CD4-positive, CD25-positive, alpha-beta regulatory T cell (primary cell): Measurements from ENCODE around the gene COL4A3. TPM values are rescaled to one million over a fixed set of nuclear protein-coding genes. Genes with fewer than 3 reads are reported as not detected.

Experiments used
- ATAC-seq, 2 donors: fragments of 150-1000 bp; cut with Tn5 transposase; one replicate each; pipeline ENCODE4 v1.10.0; 2021; ENCODE audit warnings: low read depth in 2 of 2, moderate number of reproducible peaks in 2 of 2, moderate library complexity in 1 of 2
- DNase-seq, 3 donors: peaks; one replicate each; pipeline versions ENCODE4 v3.0.0 to v3.0.0-alpha.2; 2012 to 2022; ENCODE audit warnings: mixed read lengths in 1 of 3
- H3K27ac ChIP-seq: one replicate; pipeline ENCODE4 v1.7.0; 2013; ENCODE audit warnings: mild to moderate bottlenecking, low read length; ENCODE audit not compliant: insufficient read depth, poor library complexity, severe bottlenecking
- H3K27me3 ChIP-seq: one replicate; pipeline ENCODE4 v1.7.0; 2013; ENCODE audit warnings: low read length; ENCODE audit not compliant: control insufficient read depth, insufficient read depth
- H3K36me3 ChIP-seq: one replicate; pipeline ENCODE4 v1.7.0; 2013; ENCODE audit warnings: mild to moderate bottlenecking, low read length, moderate library complexity; ENCODE audit not compliant: control insufficient read depth, insufficient read depth
- H3K4me1 ChIP-seq: 2 replicates; pipeline ENCODE4 v1.7.0; 2013; ENCODE audit warnings: mild to moderate bottlenecking, low read length; ENCODE audit not compliant: insufficient read depth, control insufficient read depth, poor library complexity, severe bottlenecking
- H3K4me3 ChIP-seq: one replicate; pipeline ENCODE4 v1.7.0; 2013; ENCODE audit warnings: low read depth, mild to moderate bottlenecking, low read length, moderate library complexity
- H3K9me3 ChIP-seq, 2 experiments: 1 replicate in 1 of 2; 2 replicates in 1 of 2; pipeline ENCODE4 v1.7.0; 2013; ENCODE audit warnings: low read length in 2 of 2, mild to moderate bottlenecking in 1 of 2, moderate library complexity in 1 of 2; ENCODE audit not compliant: control insufficient read depth in 2 of 2
- H3K27ac Mint-ChIP-seq, 3 donors: one replicate each; pipeline ENCODE4 v1.8.0; 2020 to 2022; ENCODE audit warnings: mild to moderate bottlenecking in 3 of 3, mixed read lengths in 3 of 3, moderate library complexity in 2 of 3
- H3K27me3 Mint-ChIP-seq: one replicate; pipeline ENCODE4 v1.8.0; 2022; ENCODE audit warnings: mild to moderate bottlenecking, mixed read lengths
- H3K36me3 Mint-ChIP-seq: one replicate; pipeline ENCODE4 v1.8.0; 2020; ENCODE audit warnings: mixed read lengths
- H3K4me1 Mint-ChIP-seq, 4 donors: one replicate each; pipeline ENCODE4 v1.8.0; 2020 to 2022; ENCODE audit warnings: mixed read lengths in 4 of 4, mild to moderate bottlenecking in 1 of 4
- H3K4me3 Mint-ChIP-seq, 4 donors: one replicate each; pipeline ENCODE4 v1.8.0; 2020 to 2022; ENCODE audit warnings: mild to moderate bottlenecking in 4 of 4, mixed read lengths in 4 of 4, moderate library complexity in 3 of 4
- H3K9me3 Mint-ChIP-seq, 7 donors: one replicate each; pipeline ENCODE4 v1.8.0; 2020 to 2022; ENCODE audit warnings: mixed read lengths in 7 of 7, mild to moderate bottlenecking in 3 of 7, moderate library complexity in 2 of 7
- polyA plus RNA-seq, 4 donors: library from polyadenylated mRNA; unstranded; fragments of 300-500 nt; fragmentation: Illumina TruSeq; gene quantifications; one replicate each; pipeline ENCODE4 v1.2.3, GENCODE V29; 2021
- total RNA-seq: library from RNA; stranded (reverse); gene quantifications from one replicate; pipeline ENCODE4 v1.2.3, GENCODE V29; 2022

Gene COL4A3
- total and polyA plus RNA-seq, 5 donors from 2014 or later: not detected

- peaks cover 5% of the 10 kb centered on the region for H3K27me3 Mint-ChIP-seq
- DNase-seq (no peak), ATAC-seq (no peak)
- Histone ChIP-seq H3K27ac (no peak overlapping the region), H3K36me3 (no peaks in the 10 kb centered on the region), H3K4me1 (no peaks in the 10 kb centered on the region), H3K4me3 (no peak overlapping the region), H3K27me3 (no peaks in the 10 kb centered on the region), H3K9me3 (no peaks in the 10 kb centered on the region)
- H3K4me3 Mint-ChIP-seq: no peak overlapping the region
- no peak overlapping the region for H3K27ac Mint-ChIP-seq
- H3K4me1 Mint-ChIP-seq: no peaks in the 10 kb centered on the region
- H3K9me3 Mint-ChIP-seq: peaks cover 0 to 1% (median 0%) of the 10 kb centered on the region in 7 donors
- H3K36me3 Mint-ChIP-seq: peaks cover 2% of the 10 kb centered on the region
Observed at GRCh38 chr2:227267410-227268115, 103.1 kb downstream of the COL4A3 start.

DNA sequence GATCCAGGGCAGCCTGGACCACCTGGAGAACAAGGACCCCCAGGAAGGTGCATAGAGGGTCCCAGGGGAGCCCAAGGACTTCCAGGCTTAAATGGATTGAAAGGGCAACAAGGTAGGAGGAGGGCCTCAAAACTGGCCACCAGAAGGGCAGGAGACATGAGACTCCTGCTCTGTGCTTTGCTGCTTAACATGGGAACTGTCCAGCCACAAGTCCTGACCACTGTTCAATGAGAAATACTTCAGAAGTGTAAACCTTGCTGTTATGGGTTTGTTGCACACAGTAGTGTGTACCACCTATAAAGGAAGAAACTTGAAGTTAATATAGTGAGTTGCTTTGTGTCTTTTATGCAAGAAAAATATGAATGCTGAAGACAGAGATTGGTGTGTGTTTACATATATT is 116.5 kb downstream of the COL4A3 start:
- Histone ChIP-seq H3K27ac (no peak overlapping the region), H3K9me3 (no peaks in the 10 kb centered on the region), H3K27me3 (no peaks in the 10 kb centered on the region), H3K36me3 (no peaks in the 10 kb centered on the region), H3K4me1 (no peaks in the 10 kb centered on the region), H3K4me3 (no peak overlapping the region)
- Mint-ChIP-seq H3K27ac (no peak overlapping the region), H3K36me3 (no peaks in the 10 kb centered on the region), H3K4me3 (no peak overlapping the region), H3K27me3 (no peaks in the 10 kb centered on the region), H3K4me1 (no peaks in the 10 kb centered on the region), H3K9me3 (peaks cover 0 to 5% (median 0%) of the 10 kb centered on the region in 7 donors)
- ATAC-seq (no peak), DNase-seq (no peak)

DNA sequence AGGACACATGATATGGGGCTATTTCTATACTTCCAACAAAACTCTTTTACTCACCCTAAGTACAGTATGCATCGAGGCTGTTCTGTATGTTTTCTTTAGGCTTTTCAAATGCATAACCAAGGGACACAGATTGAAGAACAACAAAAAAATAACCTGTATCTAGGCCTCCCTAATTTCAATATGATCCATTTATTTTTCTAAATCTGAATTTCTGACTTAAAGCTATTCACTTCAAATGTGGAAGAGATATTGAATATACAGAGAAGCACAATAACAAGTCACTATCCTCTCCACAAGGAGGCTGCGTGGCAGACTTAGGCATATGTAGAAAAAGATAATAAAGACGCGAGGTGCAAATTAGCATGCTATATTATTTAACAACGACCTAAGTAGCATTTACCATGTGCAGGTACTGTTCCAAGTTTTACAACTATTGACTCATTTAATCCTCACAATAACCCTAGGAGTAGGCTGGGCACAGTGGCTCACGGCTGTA is 121.4 kb downstream of the COL4A3 start:
- Mint-ChIP-seq H3K4me1 (no peaks in the 10 kb centered on the region), H3K27me3 (peaks cover 7% of the 10 kb centered on the region), H3K4me3 (no peak overlapping the region), H3K36me3 (no peaks in the 10 kb centered on the region), H3K27ac (no peak overlapping the region), H3K9me3 (peaks cover 0 to 5% (median 0%) of the 10 kb centered on the region in 7 donors)
- H3K27me3 ChIP-seq: no peaks in the 10 kb centered on the region
- no peaks in the 10 kb centered on the region for H3K36me3 ChIP-seq
- no peak overlapping the region for H3K4me3 ChIP-seq
- DNase-seq: no peak
- H3K27ac ChIP-seq: no peak overlapping the region
- ATAC-seq: no peak
- no peaks in the 10 kb centered on the region for H3K4me1 ChIP-seq
- H3K9me3 ChIP-seq: no peaks in the 10 kb centered on the region

GRCh38 chr2:227287771-227288170 is 123.3 kb downstream of the COL4A3 start:
- H3K36me3 Mint-ChIP-seq: no peaks in the 10 kb centered on the region
- H3K9me3 ChIP-seq: no peaks in the 10 kb centered on the region
- no peak overlapping the region for H3K27ac ChIP-seq
- no peaks in the 10 kb centered on the region for H3K4me1 Mint-ChIP-seq
- H3K36me3 ChIP-seq: no peaks in the 10 kb centered on the region
- H3K9me3 Mint-ChIP-seq: peaks cover 0 to 3% (median 0%) of the 10 kb centered on the region in 7 donors
- ATAC-seq (no peak), DNase-seq (no peak)
- no peak overlapping the region for H3K4me3 Mint-ChIP-seq
- H3K4me3 ChIP-seq: no peak overlapping the region
- H3K27ac Mint-ChIP-seq: no peak overlapping the region
- no peaks in the 10 kb centered on the region for H3K4me1 ChIP-seq
- peaks cover 8% of the 10 kb centered on the region for H3K27me3 Mint-ChIP-seq
- no peaks in the 10 kb centered on the region for H3K27me3 ChIP-seq

- H3K4me1 ChIP-seq: no peaks in the 10 kb centered on the region
- H3K27me3 ChIP-seq: no peaks in the 10 kb centered on the region
- H3K4me3 ChIP-seq: no peak overlapping the region
- no peaks in the 10 kb centered on the region for H3K36me3 ChIP-seq
- DNase-seq (no peak), ATAC-seq (no peak)
- Mint-ChIP-seq H3K36me3 (no peaks in the 10 kb centered on the region), H3K27me3 (peaks cover 14% of the 10 kb centered on the region), H3K4me1 (no peaks in the 10 kb centered on the region), H3K27ac (no peak overlapping the region), H3K9me3 (no peaks in the 10 kb centered on the region), H3K4me3 (no peak overlapping the region)
- no peak overlapping the region for H3K27ac ChIP-seq
- H3K9me3 ChIP-seq: no peaks in the 10 kb centered on the region
Observed at GRCh38 chr2:227292314-227292713, 127.9 kb downstream of the COL4A3 start.

DNA sequence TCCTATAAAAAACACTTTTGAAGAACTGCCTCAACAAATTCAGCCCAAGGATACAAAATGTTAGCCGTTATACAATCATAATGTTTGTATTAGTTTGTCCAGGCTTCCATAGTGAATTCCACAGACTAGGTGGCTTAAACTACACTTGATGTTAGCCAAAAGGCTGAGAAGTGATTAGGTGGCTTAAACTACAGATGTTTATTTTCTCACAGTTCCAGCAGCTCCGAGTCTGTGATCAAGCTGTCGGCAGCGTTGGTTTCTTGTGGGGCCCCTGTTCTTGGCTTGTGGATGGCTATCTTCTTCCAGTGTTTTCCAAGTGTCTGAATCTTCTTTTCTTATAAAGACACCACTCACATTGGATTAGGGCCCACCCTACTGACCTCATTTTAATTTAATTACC is 129.1 kb downstream of the COL4A3 start:
- no peak overlapping the region for H3K4me3 ChIP-seq
- H3K27ac Mint-ChIP-seq: no peak overlapping the region
- H3K27me3 ChIP-seq: no peaks in the 10 kb centered on the region
- H3K4me1 ChIP-seq: no peaks in the 10 kb centered on the region
- no peak overlapping the region for H3K27ac ChIP-seq
- ATAC-seq (no peak), DNase-seq (no peak)
- H3K27me3 Mint-ChIP-seq: peaks cover 14% of the 10 kb centered on the region
- H3K36me3 ChIP-seq: no peaks in the 10 kb centered on the region
- no peaks in the 10 kb centered on the region for H3K36me3 Mint-ChIP-seq
- no peaks in the 10 kb centered on the region for H3K4me1 Mint-ChIP-seq
- H3K9me3 ChIP-seq: no peaks in the 10 kb centered on the region
- H3K4me3 Mint-ChIP-seq: no peak overlapping the region
- H3K9me3 Mint-ChIP-seq: no peaks in the 10 kb centered on the region

DNA sequence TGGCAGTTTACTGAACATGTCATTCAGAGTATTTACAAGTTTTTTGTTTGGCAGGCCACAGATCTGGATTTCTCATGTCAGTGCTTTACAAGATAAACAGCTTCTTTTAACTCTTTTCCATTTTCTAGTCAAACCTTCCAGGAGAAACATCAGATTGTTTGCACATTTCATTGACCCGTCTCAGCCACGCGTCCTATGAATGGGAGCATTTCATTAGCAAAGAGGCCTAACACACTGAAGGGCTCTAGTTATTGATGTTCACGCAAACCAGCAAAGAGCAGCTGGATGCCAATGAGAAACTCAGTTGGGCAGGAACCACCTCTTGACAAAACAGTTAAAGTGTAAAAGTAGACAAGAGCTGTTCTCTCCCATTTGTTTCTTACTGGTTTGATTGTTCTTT is 131.4 kb downstream of the COL4A3 start:
- H3K9me3 Mint-ChIP-seq: no peaks in the 10 kb centered on the region
- no peak for ATAC-seq
- no peak overlapping the region for H3K27ac Mint-ChIP-seq
- Histone ChIP-seq H3K4me3 (no peak overlapping the region), H3K36me3 (no peaks in the 10 kb centered on the region), H3K27me3 (no peaks in the 10 kb centered on the region), H3K9me3 (no peaks in the 10 kb centered on the region), H3K27ac (no peak overlapping the region), H3K4me1 (no peaks in the 10 kb centered on the region)
- no peaks in the 10 kb centered on the region for H3K36me3 Mint-ChIP-seq
- no peaks in the 10 kb centered on the region for H3K4me1 Mint-ChIP-seq
- DNase-seq: no peak
- no peak overlapping the region for H3K4me3 Mint-ChIP-seq
- peaks cover 8% of the 10 kb centered on the region for H3K27me3 Mint-ChIP-seq
